DLD1 (cell line): Measurements from ENCODE around the gene EAF1.
"Not testable (repeated sequence)": the region's sequence is repeated elsewhere in the genome, so short reads cannot be mapped to it uniquely, and the experiment has no call there.

Experiments used
- in situ Hi-C: cut with HindIII; loops from 2 replicates; pipeline ENCODE4 v1.10.0; 2017; ENCODE audit warnings: low sequenced_read_pairs

EAF1 gene

GRCh38 chr3:15404767-15405166 is 22.6 kb upstream of the EAF1 start:
- in situ Hi-C loops, result no loop called here

- in situ Hi-C loops, result no loop called here
Observed at GRCh38 chr3:15405448-15406050, 21.8 kb upstream of the EAF1 start.

- in situ Hi-C loops, result no loop called here
Observed at GRCh38 chr3:15409239-15409638, 18.2 kb upstream of the EAF1 start.

DNA sequence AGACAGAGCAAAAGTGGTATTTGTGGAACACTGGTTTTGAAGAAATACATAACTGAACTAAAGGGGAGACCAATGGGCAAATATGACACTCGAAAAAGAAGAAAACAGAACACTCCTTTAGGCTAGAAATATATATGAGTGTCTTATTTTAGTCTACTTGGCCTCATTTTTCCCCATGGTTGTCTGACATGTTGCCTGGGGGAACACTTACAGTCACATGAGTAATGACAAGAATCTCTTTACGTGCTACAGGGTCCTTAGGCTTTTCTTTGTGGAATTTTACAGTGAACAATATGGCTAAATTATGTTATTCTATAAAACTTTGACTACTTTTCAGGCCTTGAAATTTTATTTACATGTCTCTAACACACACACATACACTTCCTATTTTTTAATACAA is 17.6 kb upstream of the EAF1 start:
- in situ Hi-C loops, result no loop called here

GRCh38 chr3:15410966-15411365 is 16.4 kb upstream of the EAF1 start:
- in situ Hi-C loops, result not testable (repeated sequence)

- in situ Hi-C loops, result no loop called here
Observed at GRCh38 chr3:15420871-15421270, 6.5 kb upstream of the EAF1 start.

GRCh38 chr3:15426579-15427118 is 749 bp upstream of the EAF1 start:
- in situ Hi-C loops, result no loop called here

DNA sequence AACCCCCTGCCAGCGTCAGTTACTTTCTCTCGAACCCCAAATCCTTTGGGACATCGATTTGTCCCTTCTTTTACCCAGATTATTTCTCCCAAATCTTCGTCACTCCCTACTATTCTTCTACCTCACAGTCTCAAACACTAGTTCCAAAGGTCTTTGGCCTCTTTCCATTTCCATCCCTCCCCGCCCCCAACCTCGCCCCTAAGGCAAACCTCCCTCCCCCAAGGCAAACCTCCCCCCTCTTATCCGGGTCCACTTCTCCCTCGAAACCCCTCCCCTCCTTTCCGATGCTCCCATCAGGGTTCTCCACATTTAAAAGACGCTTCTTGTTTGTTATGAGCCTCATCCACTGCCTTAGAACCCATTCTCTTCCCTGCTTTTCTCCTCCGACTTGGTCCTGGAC is 583 bp downstream of the EAF1 start:
- in situ Hi-C loops, result no loop called here

GRCh38 chr3:15428539-15428938 is 1.1 kb downstream of the EAF1 start:
- in situ Hi-C loops, result no loop called here

DNA sequence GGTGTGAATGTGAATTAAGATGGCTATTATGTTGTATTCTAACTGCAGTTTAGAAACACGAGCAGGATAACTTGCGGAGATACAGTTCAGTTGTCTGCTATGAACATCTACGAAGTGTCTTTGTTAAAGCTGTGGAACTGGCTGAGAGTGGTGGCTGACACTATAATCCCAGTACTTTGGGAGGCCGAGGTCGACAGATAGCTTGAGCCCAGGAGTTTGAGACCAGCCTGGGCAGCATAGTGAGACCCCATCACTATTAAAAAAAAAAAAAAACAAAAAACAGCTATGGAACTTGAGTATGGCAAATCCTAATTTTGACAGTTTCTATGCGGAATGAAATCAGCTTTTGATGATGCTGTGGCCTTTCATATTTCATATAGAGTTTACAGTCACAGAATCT is 1.7 kb downstream of the EAF1 start:
- in situ Hi-C loops, result no loop called here

GRCh38 chr3:15430624-15431023 is 3.2 kb downstream of the EAF1 start:
- in situ Hi-C loops, result no loop called here

DNA sequence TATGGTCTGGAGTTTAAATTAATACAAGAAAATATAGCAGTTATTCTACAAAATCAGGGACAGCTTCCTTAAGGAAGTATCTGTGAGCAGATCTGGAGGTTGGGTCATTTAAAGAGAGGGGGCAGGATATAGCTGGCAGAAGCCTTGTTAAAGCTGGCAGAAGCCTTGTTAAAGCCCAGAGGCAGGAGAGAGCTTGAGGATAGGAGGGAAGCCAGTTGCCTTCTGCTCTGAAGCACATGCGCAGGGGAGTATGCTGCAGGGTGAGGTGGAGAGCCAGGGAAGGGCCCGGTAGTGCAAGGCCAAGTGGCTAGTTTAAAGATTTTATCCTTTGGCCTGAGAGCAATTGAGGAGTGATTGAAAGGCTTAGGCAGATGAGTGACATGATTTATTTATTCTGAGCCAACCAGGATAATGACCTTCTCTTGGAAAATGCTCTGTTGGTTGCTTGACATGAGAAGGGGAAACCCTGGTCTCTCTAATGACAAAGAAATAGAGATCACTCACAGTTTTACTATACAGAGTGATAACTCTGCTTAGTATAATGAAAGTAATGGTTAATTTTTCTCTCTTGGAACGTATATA is 3.9 kb downstream of the EAF1 start:
- in situ Hi-C loops, result no loop called here

DNA sequence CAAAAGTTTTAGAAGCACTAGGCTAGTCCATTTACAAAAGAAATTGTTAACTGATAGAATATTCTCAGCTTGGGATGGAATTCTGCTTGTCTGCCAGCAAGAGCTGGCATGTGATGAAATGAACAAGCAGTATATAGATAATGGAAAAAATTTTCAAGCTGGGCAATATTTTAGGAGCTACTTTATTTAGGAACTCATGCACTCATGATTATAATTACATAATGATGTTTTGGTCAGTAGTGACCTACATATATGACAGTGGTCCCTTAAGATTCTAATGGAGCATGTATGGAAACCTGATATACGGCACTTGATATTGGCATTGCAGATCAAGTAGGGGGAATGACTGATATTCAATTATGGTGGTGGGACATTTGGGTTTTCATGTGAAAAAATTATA is 6.1 kb downstream of the EAF1 start:
- in situ Hi-C loops, result no loop called here

DNA sequence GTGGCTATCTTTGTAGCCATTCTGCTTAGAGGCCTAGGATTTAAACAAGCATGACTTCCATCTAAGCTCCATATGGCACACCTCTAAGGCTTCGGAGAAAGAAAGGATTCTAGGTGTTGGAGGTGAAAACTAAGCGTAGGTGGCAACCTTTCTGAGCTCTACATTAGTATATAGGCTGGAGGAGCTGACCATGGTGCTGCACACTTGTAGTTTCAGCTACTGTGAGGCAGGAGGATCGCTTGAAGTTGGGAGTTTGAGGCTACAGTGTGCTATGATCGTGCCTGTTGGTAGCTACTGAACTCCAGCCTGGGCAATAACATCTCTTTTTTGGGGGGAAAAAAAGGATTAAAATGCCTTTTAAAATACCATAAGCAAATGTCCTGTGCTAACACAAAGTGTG is 7.4 kb downstream of the EAF1 start:
- in situ Hi-C loops, result no loop called here

DNA sequence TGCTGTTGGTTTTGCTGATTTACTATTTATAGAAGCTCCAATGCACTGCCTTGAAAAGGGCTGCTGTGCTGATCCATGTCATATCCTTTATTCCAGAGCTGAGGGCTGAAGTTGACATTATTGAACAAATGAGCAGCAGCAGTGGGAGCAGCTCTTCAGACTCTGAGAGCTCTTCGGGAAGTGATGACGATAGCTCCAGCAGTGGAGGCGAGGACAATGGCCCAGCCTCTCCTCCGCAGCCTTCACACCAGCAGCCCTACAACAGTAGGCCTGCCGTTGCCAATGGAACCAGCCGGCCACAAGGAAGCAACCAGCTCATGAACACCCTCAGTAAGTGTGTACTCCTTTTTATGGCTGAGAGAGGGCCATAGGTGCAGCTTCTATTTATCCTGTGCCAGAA is 8.8 kb downstream of the EAF1 start:
- in situ Hi-C loops, result no loop called here

DNA sequence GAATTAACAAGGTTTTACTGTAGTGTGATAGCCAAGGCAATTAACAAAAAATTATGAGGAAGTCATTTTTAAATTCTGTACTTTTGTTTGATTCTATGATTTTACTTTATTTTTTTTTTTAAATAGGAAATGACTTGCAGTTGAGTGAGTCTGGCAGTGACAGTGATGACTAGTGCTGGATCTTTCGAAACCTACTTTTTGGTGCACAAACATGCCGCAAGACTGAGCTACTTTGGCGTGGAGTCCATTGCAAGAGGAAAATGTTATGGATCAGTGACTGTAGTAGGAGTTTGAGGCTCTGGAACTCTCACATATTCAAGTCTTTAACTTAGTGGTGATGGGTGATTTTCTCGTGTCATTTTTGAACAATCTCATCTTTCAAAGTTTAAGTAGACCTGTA is 11.6 kb downstream of the EAF1 start:
- in situ Hi-C loops, result no loop called here

DNA sequence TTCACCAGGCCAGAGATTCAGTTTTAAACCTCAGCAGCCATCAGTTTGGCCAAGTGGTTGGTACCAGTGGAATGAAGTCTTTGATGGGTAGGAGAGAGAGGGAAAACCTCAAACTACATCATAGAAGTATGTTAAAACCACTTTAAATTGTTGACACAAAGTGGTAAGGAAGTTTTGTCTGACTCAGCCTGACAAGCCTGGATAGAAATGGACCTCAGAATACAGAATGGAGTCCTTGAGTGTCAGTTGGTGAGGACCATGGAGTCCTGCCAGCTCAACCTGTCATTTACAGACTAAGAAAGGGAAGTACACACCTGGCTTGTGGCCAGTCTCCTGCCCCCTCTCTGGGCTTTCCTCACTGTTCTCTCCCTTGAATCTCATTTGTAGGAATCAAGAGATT is 12.1 kb downstream of the EAF1 start:
- in situ Hi-C loops, result no loop called here

DNA sequence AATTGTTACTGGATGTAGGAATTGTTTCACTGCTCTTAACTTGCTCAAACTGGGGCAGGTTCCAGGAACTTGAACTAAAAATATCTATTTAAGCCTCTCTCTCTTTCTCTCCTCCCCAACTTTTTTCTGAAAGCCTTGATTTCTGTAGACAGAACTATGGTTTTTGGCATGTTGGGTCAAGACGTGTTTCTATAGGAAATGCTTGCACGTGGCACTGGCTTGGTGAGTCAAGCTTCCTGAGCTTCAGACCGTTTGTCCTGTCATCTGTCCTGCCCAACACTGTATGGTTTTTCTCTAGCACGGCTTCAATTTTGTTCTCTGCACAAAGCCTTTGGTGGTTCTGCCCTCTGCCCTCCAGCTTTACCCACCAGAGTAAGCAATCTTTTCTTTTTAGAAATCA is 13.5 kb downstream of the EAF1 start:
- in situ Hi-C loops, result no loop called here

- in situ Hi-C loops, result no loop called here
Observed at GRCh38 chr3:15443826-15444524, 16.6 kb downstream of the EAF1 start.

GRCh38 chr3:15449489-15450224 is 22.3 kb downstream of the EAF1 start:
- in situ Hi-C loops, result no loop called here

- in situ Hi-C loops, result no loop called here
Observed at GRCh38 chr3:15450438-15451215, 23.2 kb downstream of the EAF1 start.
